Spleen (tissue), 11 donors: ENCODE measurements around the gene ZNF784. TPM values are rescaled to one million over a fixed set of nuclear protein-coding genes. Genes with fewer than 3 reads are reported as not detected.

Experiments
- DNase-seq: peaks from one replicate; pipeline ENCODE4 v3.0.0-alpha.2; 2020
- H3K27ac ChIP-seq, 8 donors: fragments of 200-600 bp; sonication (generic) in 7 of 8; 1 replicate in 4 of 8; 2 replicates in 4 of 8; pipeline versions ENCODE4 v1.5.0 to v1.8.0; 2016 to 2021; ENCODE audit warnings: inconsistent platforms in 4 of 8, mild to moderate bottlenecking in 4 of 8, moderate library complexity in 1 of 8
- H3K27me3 ChIP-seq, 7 donors: fragments of 200-600 bp; sonication (generic) in 6 of 7; replicated peaks in 1 of 7; 1 replicate in 4 of 7; 2 replicates in 3 of 7; pipeline versions ENCODE4 v1.5.0 to v1.8.0; 2016 to 2021; ENCODE audit warnings: inconsistent platforms in 3 of 7, mild to moderate bottlenecking in 1 of 7
- H3K36me3 ChIP-seq, 6 donors: fragments of 200-600 bp; sonication (generic) in 5 of 6; 1 replicate in 4 of 6; 2 replicates in 2 of 6; pipeline versions ENCODE4 v1.5.0 to v1.8.0; 2016 to 2021; ENCODE audit warnings: inconsistent platforms in 2 of 6
- H3K4me1 ChIP-seq, 6 donors: fragments of 200-600 bp; sonication (generic) in 5 of 6; 1 replicate in 3 of 6; 2 replicates in 3 of 6; pipeline versions ENCODE4 v1.5.0 to v1.8.0; 2016 to 2021; ENCODE audit warnings: inconsistent platforms in 3 of 6
- H3K4me3 ChIP-seq, 8 donors: fragments of 200-600 bp; sonication (generic) in 7 of 8; 1 replicate in 4 of 8; 2 replicates in 4 of 8; pipeline versions ENCODE4 v1.5.0 to v1.8.0; 2016 to 2021; ENCODE audit warnings: inconsistent platforms in 4 of 8, mild to moderate bottlenecking in 4 of 8, moderate library complexity in 2 of 8
- H3K9me3 ChIP-seq, 8 donors: fragments of 200-600 bp; sonication (generic) in 7 of 8; 1 replicate in 4 of 8; 2 replicates in 4 of 8; pipeline versions ENCODE4 v1.5.0 to v1.8.0; 2016 to 2021; ENCODE audit warnings: inconsistent platforms in 4 of 8
- CTCF ChIP-seq, 11 experiments: fragments of 200-600 bp in 7 of 11; fragments of 450-650 bp in 4 of 11; sonication (generic) in 4 of 11; IDR thresholded peaks in 8 of 11; conservative IDR thresholded peaks in 3 of 11; 1 replicate in 7 of 11; 2 replicates in 4 of 11; pipeline versions ENCODE4 v1.4.0 to v1.8.0; 2016 to 2021; ENCODE audit warnings: antibody characterized with exemption in 11 of 11, inconsistent platforms in 4 of 11, mild to moderate bottlenecking in 1 of 11
- POLR2A ChIP-seq, 3 donors: fragments of 450-650 bp; IDR thresholded peaks; one replicate each; pipeline ENCODE4 v1.5.1; 2017; ENCODE audit warnings: antibody characterized with exemption in 3 of 3, mild to moderate bottlenecking in 1 of 3
- POLR2AphosphoS5 ChIP-seq, 3 donors: sonication (generic); formaldehyde crosslinking; IDR thresholded peaks; one replicate each; pipeline ENCODE4 v1.5.1; 2017; ENCODE audit warnings: antibody characterized with exemption in 3 of 3
- WGBS, 5 donors: extraction: QIAGEN DNeasy Blood & Tissue Kit in 3 of 5; methylation state at CpG; one replicate each; pipeline versions ENCODE4 v1.1.5 to v1.1.7; 2013 to 2018; 5-methylcytosine and 5-hydroxymethylcytosine counted together
- intact Hi-C: fragments of 100-400 bp; cut with DNase I; formaldehyde crosslinking; loops from one replicate; pipeline ENCODE4 v1.15.0; 2023; ENCODE audit warnings: low total_unique reads
- polyA plus RNA-seq, 3 donors: library from polyadenylated mRNA; stranded (reverse); fragments of 200-250 nt; gene quantifications; one replicate each; pipeline ENCODE4 v1.2.1, GENCODE V29; 2013
- total RNA-seq, 7 donors: library from RNA; depleted of rRNA in 3 of 7; stranded (reverse); fragments of >200 nt in 3 of 7; fragmentation: NEBNext Ultra II Directional in 4 of 7; extraction: Animal tissue kit (Norgen Biotek cat#: 25700) in 4 of 7; gene quantifications; one replicate each; pipeline versions ENCODE4 v1.1.0 to v1.2.1, GENCODE V29; 2016 to 2021
- donor health status: healthy with polysubstance abuse.
- donor health status: DM: no; HTN: no; CAD: no; lungs with moderate emphysema.
- donor health status: DM: no; HTN: no; CAD: no.
- donor health status: Bipolar disorder and iron deficiency.
- donor health status: healthy.
- donor health status: DM: no; HTN: no; CAD: no.
- donor health status: DM: yes; HTN: yes; CAD: no.

Gene ZNF784
- total and polyA plus RNA-seq, 10 donors: 3.3 to 10.0 (median 6.7) TPM

GRCh38 chr19:55650602-55651230 lies 26.4 kb upstream of the ZNF784 start:
- no peak for DNase-seq
- Histone ChIP-seq H3K27me3 (peaks cover 0 to 9% (median 0%) of the 10 kb centered on the region in 7 donors), H3K4me3 (no peak overlapping the region), H3K4me1 (peaks cover 27 to 76% (median 53%) of the 10 kb centered on the region in 6 donors), H3K36me3 (peaks cover 0 to 33% (median 1%) of the 10 kb centered on the region in 6 donors), H3K27ac (no peak overlapping the region), H3K9me3 (no peaks in the 10 kb centered on the region)
- TF ChIP-seq CTCF (IDR thresholded peaks at IDR 0.05 in 8 of 11, conservative IDR thresholded peaks at IDR 0.05 in 3 of 11): no peak
- no peak for TF ChIP-seq POLR2A (IDR thresholded peaks at IDR 0.05)
- TF ChIP-seq POLR2AphosphoS5 (IDR thresholded peaks at IDR 0.05): no peak
- 92 to 97% (median 94%) methylated on average over 13 to 17 of the region's 17 CpGs for WGBS, 5 donors
- intact Hi-C loops: no loop called here

- Histone ChIP-seq H3K9me3 (no peaks in the 10 kb centered on the region), H3K27ac (no peak overlapping the region), H3K27me3 (peaks cover 0 to 9% (median 0%) of the 10 kb centered on the region in 7 donors), H3K4me3 (no peak overlapping the region), H3K4me1 (peaks cover 26 to 78% (median 56%) of the 10 kb centered on the region in 6 donors), H3K36me3 (peaks cover 0 to 39% (median 7%) of the 10 kb centered on the region in 6 donors)
- intact Hi-C loops: no loop called here
- no peak for TF ChIP-seq POLR2A (IDR thresholded peaks at IDR 0.05)
- no peak for TF ChIP-seq POLR2AphosphoS5 (IDR thresholded peaks at IDR 0.05)
- no peak for TF ChIP-seq CTCF (IDR thresholded peaks at IDR 0.05 in 8 of 11, conservative IDR thresholded peaks at IDR 0.05 in 3 of 11)
- no peak for DNase-seq
- 84 to 90% (median 86%) methylated on average over 4 of the region's 4 CpGs for WGBS, 5 donors
Measured at GRCh38 chr19:55650126-55650557, 25.8 kb upstream of the ZNF784 start.

- TF ChIP-seq POLR2AphosphoS5 (IDR thresholded peaks at IDR 0.05) (no peak), POLR2A (IDR thresholded peaks at IDR 0.05) (no peak), CTCF (IDR thresholded peaks at IDR 0.05 in 8 of 11, conservative IDR thresholded peaks at IDR 0.05 in 3 of 11) (no peak)
- peaks cover 0 to 9% (median 0%) of the 10 kb centered on the region in 7 donors for H3K27me3 ChIP-seq
- H3K4me1 ChIP-seq: peaks cover 32 to 85% (median 62%) of the 10 kb centered on the region in 6 donors
- peaks cover 0 to 45% (median 13%) of the 10 kb centered on the region in 6 donors for H3K36me3 ChIP-seq
- WGBS, 5 donors: 77 to 85% (median 80%) methylated on average over 16 to 17 of the region's 17 CpGs
- peak overlapping the region in 6 of 8 donors; percentile 51 to 97 (median 80) for H3K4me3 ChIP-seq
- DNase-seq: no peak
- H3K27ac ChIP-seq: peak overlapping the region in 5 of 8 donors; percentile 89 to 94 (median 90)
- intact Hi-C loops: no loop called here
- no peaks in the 10 kb centered on the region for H3K9me3 ChIP-seq
Measured at GRCh38 chr19:55649268-55650125, 25.1 kb upstream of the ZNF784 start.
